GM12865 (cell line): Measurements from ENCODE around the gene ACSM6.
A peak's percentile ranks its signal among the peaks of the same experiment; 100 is the strongest.

Experiments
- DNase-seq: peaks from one replicate; pipeline ENCODE4 v3.0.0; 2010; ENCODE audit warnings: low read depth
- H3K4me3 ChIP-seq: 2 replicates; pipeline ENCODE4 v1.5.1; 2011; ENCODE audit warnings: mild to moderate bottlenecking, low read depth, low read length, control low read depth
- TF ChIP-seq, protein P1 (sequence below): IDR thresholded peaks from 2 replicates; pipeline ENCODE4 v1.5.1; 2011; ENCODE audit warnings: low read length, control low read depth, low read depth, inconsistent platforms; ENCODE audit not compliant: insufficient read depth; ENCODE audit errors: missing control alignments

Gene ACSM6

DNA sequence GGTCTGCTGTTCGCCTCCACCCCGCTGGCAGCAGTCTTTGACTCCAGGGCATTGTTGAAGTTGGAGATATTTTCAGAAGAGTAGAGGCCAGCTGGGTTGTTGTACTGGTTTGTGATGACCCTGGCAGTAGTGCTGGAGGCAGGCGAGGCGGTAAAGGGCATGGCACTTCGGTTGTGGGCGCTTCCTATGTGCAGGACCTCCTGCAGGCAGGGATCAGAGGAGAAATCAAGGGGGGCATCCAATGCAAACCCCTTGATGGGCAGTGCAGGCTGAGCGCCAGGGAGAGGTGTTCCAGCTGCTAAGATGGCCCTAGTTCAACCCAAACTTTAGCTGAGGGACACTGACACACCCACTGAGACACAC, 69.8 kb downstream of the ACSM6 start:
- DNase-seq: no peak
- TF ChIP-seq, protein P1, sequence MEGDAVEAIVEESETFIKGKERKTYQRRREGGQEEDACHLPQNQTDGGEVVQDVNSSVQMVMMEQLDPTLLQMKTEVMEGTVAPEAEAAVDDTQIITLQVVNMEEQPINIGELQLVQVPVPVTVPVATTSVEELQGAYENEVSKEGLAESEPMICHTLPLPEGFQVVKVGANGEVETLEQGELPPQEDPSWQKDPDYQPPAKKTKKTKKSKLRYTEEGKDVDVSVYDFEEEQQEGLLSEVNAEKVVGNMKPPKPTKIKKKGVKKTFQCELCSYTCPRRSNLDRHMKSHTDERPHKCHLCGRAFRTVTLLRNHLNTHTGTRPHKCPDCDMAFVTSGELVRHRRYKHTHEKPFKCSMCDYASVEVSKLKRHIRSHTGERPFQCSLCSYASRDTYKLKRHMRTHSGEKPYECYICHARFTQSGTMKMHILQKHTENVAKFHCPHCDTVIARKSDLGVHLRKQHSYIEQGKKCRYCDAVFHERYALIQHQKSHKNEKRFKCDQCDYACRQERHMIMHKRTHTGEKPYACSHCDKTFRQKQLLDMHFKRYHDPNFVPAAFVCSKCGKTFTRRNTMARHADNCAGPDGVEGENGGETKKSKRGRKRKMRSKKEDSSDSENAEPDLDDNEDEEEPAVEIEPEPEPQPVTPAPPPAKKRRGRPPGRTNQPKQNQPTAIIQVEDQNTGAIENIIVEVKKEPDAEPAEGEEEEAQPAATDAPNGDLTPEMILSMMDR: no peak
- H3K4me3 ChIP-seq: no peak overlapping the region

GRCh38 chr10:95264227-95265051, 70.4 kb downstream of the ACSM6 start:
- no peak overlapping the region for H3K4me3 ChIP-seq
- TF ChIP-seq, protein P1: no peak
- DNase-seq: no peak

- TF ChIP-seq, protein P1: no peak
- DNase-seq: no peak
- no peak overlapping the region for H3K4me3 ChIP-seq
These were observed 71.5 kb downstream of the ACSM6 start for GRCh38 chr10:95265572-95265971.

DNA sequence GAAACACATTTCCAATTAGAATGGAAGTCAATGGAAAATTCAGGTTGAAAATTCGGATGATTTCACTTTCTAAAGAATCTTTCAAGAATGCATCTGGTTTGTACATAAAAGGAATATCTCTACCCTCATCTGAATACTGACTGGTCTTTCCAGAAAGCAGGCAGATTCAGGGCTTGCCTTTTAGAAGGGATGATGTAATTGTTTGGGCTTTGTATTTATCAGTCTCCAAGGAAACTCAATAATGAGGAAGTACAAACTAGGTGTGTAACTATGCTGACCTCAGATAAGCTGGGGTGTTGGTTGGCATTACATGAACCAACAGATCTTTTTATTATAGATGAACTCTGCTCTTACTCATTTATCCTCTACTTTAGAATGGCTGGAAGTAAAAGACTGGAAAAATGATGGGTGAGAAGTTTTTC, 72.6 kb downstream of the ACSM6 start:
- TF ChIP-seq, protein P1: no peak
- no peak overlapping the region for H3K4me3 ChIP-seq
- DNase-seq: peak; percentile 45

DNA sequence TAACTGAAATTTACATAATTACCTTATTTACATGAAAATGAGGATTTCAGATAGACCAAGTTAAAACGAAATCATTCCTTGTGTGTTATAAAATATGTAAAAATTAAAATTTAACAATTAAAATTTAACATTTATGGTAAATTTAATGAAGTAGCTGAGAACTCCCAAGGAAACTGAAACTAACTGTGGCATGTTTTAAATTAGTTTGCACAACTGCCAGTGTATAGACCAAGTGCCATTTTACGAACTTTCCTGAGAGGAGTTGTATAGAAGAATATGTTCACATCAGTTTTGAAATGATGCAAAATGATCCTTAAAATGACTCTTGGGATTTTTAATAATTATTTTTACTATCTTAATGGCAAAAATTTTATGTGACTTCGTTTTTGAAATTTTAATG, 73.2 kb downstream of the ACSM6 start:
- H3K4me3 ChIP-seq: no peak overlapping the region
- TF ChIP-seq, protein P1: no peak

GRCh38 chr10:95268438-95268837, 74.4 kb downstream of the ACSM6 start:
- H3K4me3 ChIP-seq: no peak overlapping the region
- no peak for DNase-seq
- TF ChIP-seq, protein P1: no peak

More for the DNA sequence above, 73.2 kb downstream of the ACSM6 start:
- DNase-seq: no peak
